ENCODE results near the gene CA9. TPM values are rescaled to one million over a fixed set of nuclear protein-coding genes. Genes with fewer than 3 reads are reported as not detected.

Gene CA9
- total RNA-seq, 1 experiment from 2014 or later, result 1.0 TPM

Small RNA genes lying within 50 kb of the gene (microRNA-seq; reads per million reads assigned to microRNA genes)
- gene MIR6852 (ENCODE audit: borderline number of aligned reads), result not detected

Other genes starting within 250 kb of the CA9 start
- 7.3 to 9.4 TPM (median 8.7 TPM) in 3 replicates for gene RUSC2, start 183.8 kb upstream of the CA9 start, total RNA-seq (2021)
- gene TESK1, start 68.7 kb upstream of the CA9 start, total RNA-seq (2021), result 18.9 to 20.4 TPM (median 19.3 TPM) in 3 replicates
- gene CD72, start 55.5 kb upstream of the CA9 start, total RNA-seq (2021), result 2.9 to 4.6 TPM (median 4.5 TPM) in 3 replicates
- gene SIT1, start 23.0 kb upstream of the CA9 start, total RNA-seq (2021), result 4.1 to 7.2 TPM (median 5.4 TPM) in 3 replicates
- 23,577 to 25,958 TPM (median 25,042 TPM) in 3 replicates for gene RMRP, start 15.9 kb upstream of the CA9 start, total RNA-seq (2021)
- gene CCDC107, start 15.6 kb upstream of the CA9 start, total RNA-seq (2021), result 10.8 to 14.7 TPM (median 14.1 TPM) in 3 replicates
- gene ARHGEF39, start 8.7 kb upstream of the CA9 start, total RNA-seq (2021), result 23.8 to 26.6 TPM (median 26.5 TPM) in 3 replicates
- gene TPM2, start 16.0 kb downstream of the CA9 start, total RNA-seq (2021), result 138 to 146 TPM (median 139 TPM) in 3 replicates
- gene TLN1, start 58.3 kb downstream of the CA9 start, total RNA-seq (2021), result 97.1 to 109 TPM (median 106 TPM) in 3 replicates
- gene CREB3, start 58.7 kb downstream of the CA9 start, total RNA-seq (2021), result 21.4 to 24.2 TPM (median 23.1 TPM) in 3 replicates
- 85.5 to 104 TPM (median 89.7 TPM) in 3 replicates for gene GBA2, start 75.3 kb downstream of the CA9 start, total RNA-seq (2021)
- gene RGP1, start 75.4 kb downstream of the CA9 start, total RNA-seq (2021), result 29.7 to 30.0 TPM (median 30.0 TPM) in 3 replicates
- 1.0 to 2.1 TPM (median 1.2 TPM) in 3 replicates for gene MSMP, start 80.3 kb downstream of the CA9 start, total RNA-seq (2021)
- gene NPR2, start 117.7 kb downstream of the CA9 start, total RNA-seq (2021), result 10.1 to 14.1 TPM (median 12.6 TPM) in 3 replicates
- 0.16 to 0.72 TPM (median 0.50 TPM) in 3 replicates for gene SPAG8, start 138.3 kb downstream of the CA9 start, total RNA-seq (2021)
- 33.6 to 42.7 TPM (median 42.1 TPM) in 3 replicates for gene HINT2, start 141.1 kb downstream of the CA9 start, total RNA-seq (2021)
- gene FAM221B, start 154.8 kb downstream of the CA9 start, total RNA-seq (2021), result 0.11 TPM in 1 of 3 replicates, not detected in the others
- 9.5 to 10.8 TPM (median 10.2 TPM) in 3 replicates for gene TMEM8B, start 155.3 kb downstream of the CA9 start, total RNA-seq (2021)
- gene OR13J1, start 196.5 kb downstream of the CA9 start, total RNA-seq (2021), result not detected in 3 replicates
- gene HRCT1, start 232.3 kb downstream of the CA9 start, total RNA-seq (2021), result 0.41 TPM in 1 of 3 replicates, not detected in the others
- 0.23 to 0.33 TPM in 2 of 3 replicates, not detected in the other for gene SPAAR, start 235.6 kb downstream of the CA9 start, total RNA-seq (2021)

Data from WTC11 (cell line).